GM21717 (cell line): ENCODE data around the gene HOOK2.
"Not testable (repeated sequence)": the region's sequence is repeated elsewhere in the genome, so short reads cannot be mapped to it uniquely, and the experiment has no call there.

Source experiments
- ATAC-seq: cut with Tn5 transposase; IDR thresholded peaks from one replicate; pipeline ENCODE4 v1.9.1; 2021; ENCODE audit warnings: mild to moderate bottlenecking, moderate library complexity; ENCODE audit not compliant: unreplicated experiment

Gene HOOK2

GRCh38 chr19:12723381-12723640, 52.0 kb downstream of the HOOK2 start:
- ATAC-seq = no peak

DNA sequence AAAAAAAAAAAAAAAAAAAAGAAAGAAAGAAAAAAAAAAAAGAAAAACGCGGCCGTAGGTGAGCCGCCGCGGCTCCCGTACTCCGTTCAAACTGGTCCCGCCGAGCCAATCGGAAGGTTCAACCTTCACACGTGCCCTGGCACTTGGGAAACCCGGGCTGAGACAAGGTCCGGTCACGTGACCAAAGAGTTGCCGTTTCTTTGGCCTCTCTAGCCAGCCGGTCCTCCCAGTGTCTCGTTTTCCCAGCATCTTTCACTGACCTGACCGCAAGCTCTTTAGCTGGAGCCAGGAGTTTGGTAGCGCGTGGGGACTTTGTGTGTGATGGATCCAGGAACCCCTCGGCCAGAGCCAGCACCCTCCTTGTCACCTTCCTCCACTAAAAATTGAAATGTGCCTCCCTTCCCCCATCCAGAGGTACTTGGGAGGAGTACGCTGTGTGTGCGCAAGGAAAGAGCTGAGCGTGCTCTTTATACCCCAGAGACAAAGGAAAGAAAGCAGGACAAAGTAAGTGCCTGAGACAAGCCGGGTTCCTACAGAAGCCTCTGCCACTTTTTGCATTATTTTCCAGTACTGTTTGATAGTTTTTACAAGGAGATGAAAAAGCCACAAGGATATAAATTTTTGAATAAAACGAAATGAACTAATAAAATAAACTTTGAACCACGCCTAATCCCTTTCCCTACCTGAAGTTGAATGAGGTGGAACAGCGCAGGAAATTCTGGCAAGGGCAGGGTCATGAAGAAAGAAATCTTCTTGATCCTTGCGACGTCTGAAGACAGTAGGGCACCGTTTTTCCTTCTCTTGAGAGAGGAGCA, 52.6 kb downstream of the HOOK2 start:
- ATAC-seq = peak; percentile 54

DNA sequence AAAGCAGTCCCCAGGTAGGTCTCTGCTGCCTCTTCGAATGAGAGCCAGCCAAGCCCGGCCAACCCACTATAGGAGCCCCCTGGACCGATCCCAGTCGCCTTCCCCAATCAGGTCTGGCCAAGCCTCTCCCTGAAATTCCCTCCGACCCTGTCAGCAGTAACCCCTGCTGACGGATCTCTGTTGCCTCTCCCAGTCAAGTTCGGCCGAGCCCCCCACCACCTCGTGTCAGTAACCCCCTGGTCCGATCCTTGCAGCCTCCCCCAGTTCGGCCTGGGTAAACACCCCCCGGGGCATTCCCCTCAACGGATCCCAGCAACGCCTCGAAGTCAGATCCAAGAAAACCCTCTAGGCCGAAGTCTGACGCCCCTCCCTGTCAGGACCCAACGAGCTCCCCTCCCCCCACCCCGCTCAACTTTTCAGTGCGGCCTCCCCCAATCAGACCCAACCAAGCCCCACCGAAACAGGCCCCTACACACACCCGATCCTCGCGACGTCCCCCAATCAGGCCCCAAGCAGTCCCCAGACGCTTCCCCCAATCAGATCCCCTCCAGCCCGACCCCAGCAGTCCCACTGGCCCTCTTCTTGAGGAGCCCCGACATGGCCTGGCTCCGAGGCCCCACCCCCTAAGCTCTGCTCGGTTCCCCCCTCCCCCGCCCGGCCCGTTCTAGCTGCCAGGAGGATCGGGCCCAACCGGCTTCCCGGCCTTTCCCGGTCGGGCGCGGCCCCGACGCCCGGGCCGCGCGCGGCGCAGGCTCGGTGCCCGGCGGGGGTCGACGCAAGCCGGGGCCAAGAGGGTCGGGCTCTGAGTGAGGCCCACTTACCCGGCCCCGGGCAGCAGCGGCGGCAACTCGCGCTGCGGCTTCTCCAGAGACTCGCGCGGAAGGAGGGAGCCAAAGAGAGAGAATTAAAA, 53.4 kb downstream of the HOOK2 start:
- peak; percentile 17 for ATAC-seq

DNA sequence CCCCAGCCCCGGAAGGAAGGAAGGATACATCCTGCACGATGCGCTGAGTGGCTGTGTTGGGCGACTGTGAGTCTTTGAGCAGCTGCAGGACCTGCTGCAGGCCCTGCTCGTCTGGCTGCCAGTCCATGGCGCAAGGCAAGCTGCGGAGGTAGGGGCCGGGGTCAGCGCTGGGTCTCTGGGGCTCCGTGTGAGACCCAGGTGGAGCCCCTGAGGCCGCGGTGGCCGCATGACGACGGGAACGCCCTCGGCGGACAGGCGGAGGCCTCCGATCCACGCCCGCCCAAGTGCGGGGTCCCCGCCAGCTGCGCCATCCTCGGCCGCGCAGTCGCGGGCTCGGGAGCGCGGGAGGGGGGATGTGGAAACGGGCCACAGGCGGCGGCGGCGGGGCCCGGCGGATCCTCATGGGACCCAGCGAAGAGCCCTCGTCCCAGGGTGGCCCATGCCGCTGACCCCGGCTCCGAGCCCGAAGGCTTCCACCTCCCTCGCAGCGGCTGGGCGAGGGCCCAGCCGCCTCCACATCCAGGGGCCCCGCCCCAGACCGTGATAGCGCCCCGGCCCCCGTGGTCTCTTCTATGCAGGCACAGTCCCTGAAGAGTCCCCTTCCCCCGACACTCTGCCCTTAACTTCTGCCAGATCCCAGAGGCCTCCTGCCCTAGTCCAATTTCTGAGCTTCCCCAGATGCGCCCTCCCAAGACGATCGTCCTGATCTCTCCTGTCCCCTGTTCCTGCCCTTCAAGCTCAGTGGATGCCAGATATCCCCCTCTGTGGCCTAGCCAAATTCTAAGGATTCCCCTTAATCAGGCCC, 54.3 kb downstream of the HOOK2 start:
- no peak for ATAC-seq

DNA sequence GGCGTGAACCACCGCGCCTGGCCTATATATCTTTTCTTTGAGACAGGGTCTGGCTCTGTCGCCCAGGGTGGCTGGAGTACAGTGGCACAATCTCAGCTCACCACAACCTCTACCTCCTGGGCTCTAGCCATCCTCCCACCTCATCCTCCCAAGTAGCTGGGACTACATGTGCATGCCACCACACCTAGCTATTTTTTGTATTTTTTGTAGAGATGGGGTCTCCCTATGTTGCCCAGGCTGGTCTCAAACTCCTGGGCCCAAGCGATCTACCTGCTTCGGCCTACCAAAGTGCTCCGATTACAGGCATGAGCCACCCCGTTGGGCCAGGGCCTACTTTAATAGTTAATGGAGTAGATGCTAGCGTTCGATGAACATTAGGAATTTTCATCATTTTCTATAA, 55.1 kb downstream of the HOOK2 start:
- no peak for ATAC-seq

- ATAC-seq = no peak
Observed at GRCh38 chr19:12715929-12716328, 59.4 kb downstream of the HOOK2 start.

DNA sequence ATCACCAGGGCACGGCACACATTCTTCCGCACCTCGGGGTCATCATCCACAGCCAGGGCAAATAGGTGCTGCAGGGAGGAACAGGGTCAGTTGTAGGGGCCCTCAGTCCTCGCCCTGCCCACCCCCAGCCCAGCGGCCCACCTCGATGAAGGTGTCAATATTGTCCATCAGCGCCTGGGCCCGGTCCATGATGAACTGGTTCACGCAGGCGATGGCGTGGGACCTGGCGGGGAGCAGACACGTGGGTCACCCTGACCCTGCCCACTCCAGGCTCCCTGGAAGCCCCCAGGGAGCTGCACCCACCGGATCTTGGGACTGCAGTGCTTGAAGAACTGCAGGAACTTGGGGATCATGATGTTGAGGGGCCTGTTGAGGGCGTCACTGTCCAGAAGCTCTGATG, 60.2 kb downstream of the HOOK2 start:
- ATAC-seq = no peak

DNA sequence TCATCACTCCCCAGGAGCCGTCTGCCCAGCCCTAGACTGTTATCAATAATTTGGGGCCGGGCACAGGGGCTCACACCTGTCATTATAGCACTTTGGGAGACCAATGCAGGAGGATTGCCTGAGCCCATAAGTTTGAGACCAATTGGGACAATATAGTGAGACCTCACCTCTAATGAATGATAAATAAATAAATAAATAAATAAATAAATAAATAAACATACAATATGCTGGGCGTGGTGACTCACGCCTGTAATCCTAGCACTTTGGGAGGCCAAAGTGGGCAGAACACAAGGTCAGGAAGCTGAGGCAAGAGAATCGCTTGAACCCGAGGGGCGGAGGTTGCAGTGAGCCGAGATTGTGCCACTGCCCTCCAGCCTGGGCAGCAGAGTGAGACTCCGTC, 62.0 kb downstream of the HOOK2 start:
- not testable (repeated sequence) for ATAC-seq
